SIG-M5 treated with dmso at 0.1 percent for 504 hours (cell line): ENCODE measurements around the gene ANTXR1.
A peak's percentile ranks its signal among the peaks of the same experiment; 100 is the strongest.

ENCODE experiments used
- DNase-seq: peaks from one replicate; lab custom pipeline; 2025; ENCODE audit not compliant: unreplicated experiment; lab: John Stamatoyannopoulos, UW

ANTXR1 gene

GRCh38 chr2:69013142-69013839 is at the start of gene ANTXR1:
ANTXR1 (plus strand) TSS chr2:69013179; CDS start chr2:69013500, 321 bp downstream.
- peak; percentile 57 for DNase-seq

GRCh38 chr2:68964282-68964681 is 48.7 kb upstream of the ANTXR1 start:
- DNase-seq = no peak

GRCh38 chr2:68968221-68968620 is 44.8 kb upstream of the ANTXR1 start:
- DNase-seq = no peak

GRCh38 chr2:68969736-68970490 is 43.1 kb upstream of the ANTXR1 start:
- no peak for DNase-seq

GRCh38 chr2:68970566-68971265 is 42.3 kb upstream of the ANTXR1 start:
- no peak for DNase-seq

- DNase-seq = no peak
Measured at GRCh38 chr2:68971591-68972231, 41.3 kb upstream of the ANTXR1 start.

GRCh38 chr2:68974251-68974650 is 38.7 kb upstream of the ANTXR1 start, which contains the start of gene GKN1:
GKN1 (plus strand) TSS chr2:68974636; CDS start chr2:68974678, 42 bp downstream.
- no peak for DNase-seq

GRCh38 chr2:68974946-68975665 is 37.9 kb upstream of the ANTXR1 start:
- DNase-seq = no peak

GRCh38 chr2:68975844-68976243 is 37.1 kb upstream of the ANTXR1 start:
- DNase-seq = no peak

GRCh38 chr2:68977453-68977852 is 35.5 kb upstream of the ANTXR1 start:
- no peak for DNase-seq

- DNase-seq = no peak
Measured at GRCh38 chr2:68978098-68978497, 34.9 kb upstream of the ANTXR1 start.

- no peak for DNase-seq
Measured at GRCh38 chr2:68980956-68981355, 32.0 kb upstream of the ANTXR1 start.

GRCh38 chr2:68987021-68987503 is 25.9 kb upstream of the ANTXR1 start:
- no peak for DNase-seq

- no peak for DNase-seq
Measured at GRCh38 chr2:68989035-68989434, 23.9 kb upstream of the ANTXR1 start.

GRCh38 chr2:68992341-68992740 is 20.6 kb upstream of the ANTXR1 start:
- no peak for DNase-seq

- DNase-seq = no peak
Measured at GRCh38 chr2:68992933-68993332, 20.0 kb upstream of the ANTXR1 start.

- DNase-seq = no peak
Measured at GRCh38 chr2:68993660-68994059, 19.3 kb upstream of the ANTXR1 start.

GRCh38 chr2:68994864-68995263 is 18.1 kb upstream of the ANTXR1 start:
- no peak for DNase-seq

- DNase-seq = no peak
Measured at GRCh38 chr2:68995916-68996315, 17.1 kb upstream of the ANTXR1 start.

- no peak for DNase-seq
Measured at GRCh38 chr2:68997401-68997800, 15.6 kb upstream of the ANTXR1 start.
